A549 (cell line): ENCODE measurements around the gene NPW. TPM values are rescaled to one million over a fixed set of nuclear protein-coding genes. Genes with fewer than 3 reads are reported as not detected.

Experiments
- ATAC-seq, 2 experiments: fragments of 200-7000 bp in 1 of 2; fragments of >200 bp in 1 of 2; cut with Nextera tagmentation in 1 of 2; cut with Tn5 transposase in 1 of 2; 3 replicates each; pipeline versions ENCODE4 v1.8.0 to v1.9.1; 2018 to 2020; ENCODE audit warnings: mild to moderate bottlenecking in 1 of 2, moderate library complexity in 1 of 2
- CTCF ChIA-PET: fragments of 300-600 bp; sonication (Branson Sonifier 250); formaldehyde crosslinking; extraction: SDS; loops from one replicate; lab custom pipeline; 2021; ENCODE audit warnings: antibody characterized with exemption, inconsistent platforms; lab: Yijun Ruan, JAX
- POLR2A ChIA-PET: fragments of 350-600 bp; formaldehyde crosslinking; extraction: SDS; loops from one replicate; lab custom pipeline; 2021; ENCODE audit warnings: antibody characterized with exemption, inconsistent platforms; lab: Yijun Ruan, JAX
- DNase-seq, 2 experiments: peaks; one replicate each; pipeline versions ENCODE4 v3.0.0 to v3.0.0-alpha.2; 2011 to 2016; ENCODE audit warnings: low read depth in 1 of 2, low spot score in 1 of 2
- FAIRE-seq: peaks from 2 replicates; lab custom pipeline; 2011; peaks lifted over from hg19 to GRCh38; lab: Jason Lieb, UNC
- H3K27ac ChIP-seq, 2 experiments: fragments of >200 bp; sonication (Bioruptor Twin); formaldehyde crosslinking; 3 replicates each; pipeline ENCODE4 v1.5.1; 2016 to 2017
- H3K4me1 ChIP-seq: fragments of >200 bp; sonication (Bioruptor Twin); formaldehyde crosslinking; 3 replicates; pipeline ENCODE4 v1.6.1; 2016
- H3K4me2 ChIP-seq: fragments of >200 bp; sonication (Bioruptor Twin); formaldehyde crosslinking; 3 replicates; pipeline ENCODE4 v1.6.1; 2016
- H3K4me3 ChIP-seq: fragments of >200 bp; sonication (Bioruptor Twin); formaldehyde crosslinking; 3 replicates; pipeline ENCODE4 v1.5.1; 2016
- H3K9me3 ChIP-seq: fragments of >200 bp; sonication (Bioruptor Twin); formaldehyde crosslinking; 3 replicates; pipeline ENCODE4 v1.6.1; 2016
- EP300 ChIP-seq, 2 experiments: fragments of >200 bp; sonication (Bioruptor Twin); formaldehyde crosslinking; IDR thresholded peaks; 2 replicates in 1 of 2; 3 replicates in 1 of 2; pipeline ENCODE4 v1.6.1; 2016 to 2017
- FOSB ChIP-seq: fragments of 250-450 bp; sonication (Bioruptor Pico); IDR thresholded peaks from 2 replicates; pipeline ENCODE4 v1.5.0; 2020; ENCODE audit warnings: mild to moderate bottlenecking, moderate library complexity
- HOXB13 ChIP-seq: fragments of 250-450 bp; sonication (Bioruptor Pico); IDR thresholded peaks from 2 replicates; pipeline ENCODE4 v1.5.0; 2020; ENCODE audit warnings: low read depth, mild to moderate bottlenecking, moderate library complexity
- HOXB5 ChIP-seq: fragments of 250-450 bp; sonication (Bioruptor Pico); IDR thresholded peaks from 2 replicates; pipeline ENCODE4 v1.5.0; 2020; ENCODE audit warnings: mild to moderate bottlenecking, moderate library complexity
- KDM5A ChIP-seq: fragments of 200-600 bp; sonication (generic); IDR thresholded peaks from 2 replicates; pipeline ENCODE4 v1.6.1; 2016; ENCODE audit warnings: antibody characterized with exemption, mild to moderate bottlenecking
- MAFK ChIP-seq: fragments of 450-650 bp; IDR thresholded peaks from 2 replicates; pipeline ENCODE4 v1.6.1; 2014; ENCODE audit not compliant: partially characterized antibody
- MYC ChIP-seq: IDR thresholded peaks from 2 replicates; pipeline ENCODE4 v1.6.1; 2012; ENCODE audit warnings: mild to moderate bottlenecking, inconsistent platforms, low read length, improper control_type of control experiment, borderline replicate concordance
- NFE2L2 ChIP-seq: fragments of 150-350 bp; conservative IDR thresholded peaks from 2 replicates; pipeline ENCODE4 v1.6.1; 2014; ENCODE audit warnings: low read length
- PBX3 ChIP-seq: IDR thresholded peaks from 2 replicates; pipeline ENCODE4 v1.6.1; 2012
- PHF8 ChIP-seq: fragments of 200-600 bp; sonication (generic); IDR thresholded peaks from 2 replicates; pipeline ENCODE4 v1.6.1; 2016; ENCODE audit warnings: low read depth, mild to moderate bottlenecking, antibody characterized with exemption, moderate library complexity, borderline replicate concordance
- RAD21 ChIP-seq, 2 experiments: fragments of >200 bp in 1 of 2; sonication (Bioruptor Twin) in 1 of 2; formaldehyde crosslinking in 1 of 2; IDR thresholded peaks in 1 of 2; conservative IDR thresholded peaks in 1 of 2; 2 replicates in 1 of 2; 3 replicates in 1 of 2; pipeline ENCODE4 v1.6.1; 2012 to 2018; ENCODE audit warnings: inconsistent platforms in 1 of 2
- RCOR1 ChIP-seq: fragments of 150-350 bp; IDR thresholded peaks from 2 replicates; pipeline ENCODE4 v1.6.1; 2014; ENCODE audit warnings: antibody characterized with exemption, low read length, low read depth
- REST ChIP-seq: fragments of 200-600 bp; sonication (generic); IDR thresholded peaks from 2 replicates; pipeline ENCODE4 v1.6.1; 2016; ENCODE audit warnings: antibody characterized with exemption, mild to moderate bottlenecking, moderate library complexity
- RFX5 ChIP-seq: fragments of 450-650 bp; IDR thresholded peaks from 2 replicates; pipeline ENCODE4 v1.7.1; 2014; ENCODE audit warnings: antibody characterized with exemption, mild to moderate bottlenecking, moderate library complexity
- TFCP2L1 ChIP-seq: fragments of 250-450 bp; sonication (Bioruptor Pico); IDR thresholded peaks from 2 replicates; pipeline ENCODE4 v1.5.0; 2021; ENCODE audit warnings: mild to moderate bottlenecking
- WGBS: methylation state at CpG from one replicate; pipeline ENCODE4 v1.1.6; 2017; ENCODE audit errors: missing lambda C conversion rate; 5-methylcytosine and 5-hydroxymethylcytosine counted together
- polyA plus RNA-seq, 4 experiments: library from polyadenylated mRNA; depleted of rRNA in 3 of 4; stranded (reverse); fragments of >200 nt; fragmentation: RNase III in 1 of 4; extraction: RNeasy Plus Mini Kit Qiagen cat#74134 plus additional on column Dnase treatment in 1 of 4; gene quantifications; 2 replicates in 3 of 4; 3 replicates in 1 of 4; pipeline ENCODE4 v1.2.3, GENCODE V29; 2011 to 2017

Gene NPW
- polyA plus RNA-seq, 2 of the 4 experiments (the other 2 are of a cell fraction) = 0.26 to 1.0 TPM

- Histone ChIP-seq H3K4me3 (no peak overlapping the region), H3K4me1 (peaks cover 53% of the 10 kb centered on the region), H3K27ac (no peak overlapping the region), H3K9me3 (no peaks in the 10 kb centered on the region), H3K4me2 (no peak overlapping the region)
- FAIRE-seq = no peak
- no peak for ATAC-seq
- TF ChIP-seq HOXB13 (CRISPR knock-in tag) (no peak), HOXB5 (no peak), RCOR1 (no peak), PHF8 (no peak), RFX5 (no peak), REST (no peak), PBX3 (no peak)
- DNase-seq = no peak
- ChIA-PET CTCF (interaction anchor here (0.9 to 11.3 kb wide), 8 partner anchors 13 to 144 kb away, joined by 3 to 196 read pairs (median 10); partner anchors contain the start of genes GFER, NOXO1, RAB26 and SYNGR3), POLR2A (no interaction called here)
- 92% methylated on average over 25 of the region's 53 CpGs for WGBS
Measured at GRCh38 chr16:2001456-2002355, 17.9 kb upstream of the NPW start.

GRCh38 chr16:2002406-2003230 is 17.0 kb upstream of the NPW start:
- no peak overlapping the region; a peak in 1 of 6 replicates for H3K27ac ChIP-seq
- no peaks in the 10 kb centered on the region for H3K9me3 ChIP-seq
- POLR2A ChIA-PET = interaction anchor here (0.5 kb wide), 1 partner anchor 75 kb away, joined by 7 read pairs; no protein-coding TSS in a partner anchor
- no peak overlapping the region for H3K4me3 ChIP-seq
- ATAC-seq (no peak), DNase-seq (no peak)
- WGBS = 94% methylated on average over 24 of the region's 47 CpGs
- CTCF ChIA-PET = interaction anchor here (0.6 to 11.3 kb wide), 33 partner anchors 11 to 300 kb away, joined by 3 to 196 read pairs (median 9); partner anchors contain the start of genes GFER, NOXO1, NPW and NTHL1
- TF ChIP-seq RAD21 (conservative IDR thresholded peaks at IDR 0.05 in 1 of 2, IDR thresholded peaks at IDR 0.05 in 1 of 2) = no peak
- no peak for TF ChIP-seq FOSB
- TF ChIP-seq MYC = no peak
- no peak for TF ChIP-seq RFX5
- no peak for TF ChIP-seq MAFK
- no peak for TF ChIP-seq KDM5A
- no peak for TF ChIP-seq EP300 (IDR thresholded peaks at IDR 0.05)
- no peak for TF ChIP-seq NFE2L2
- TF ChIP-seq PHF8 = no peak
- no peak for TF ChIP-seq TFCP2L1
- TF ChIP-seq, all 56 proteins: peak for 0
- peaks cover 53% of the 10 kb centered on the region for H3K4me1 ChIP-seq
- FAIRE-seq = no peak
- no peak overlapping the region for H3K4me2 ChIP-seq
